A673 (cell line): ENCODE measurements around the gene ALOX12.

Source experiments
- EZH2 ChIP-seq: fragments of 200-600 bp; sonication (generic); IDR thresholded peaks from 2 replicates; pipeline ENCODE4 v1.6.1; 2017; ENCODE audit warnings: borderline replicate concordance, low read depth, mild to moderate bottlenecking, mixed read lengths, antibody characterized with exemption, low read length; ENCODE audit not compliant: poor library complexity, severe bottlenecking
- TF ChIP-seq, protein P1 (sequence below): fragments of 300-800, 200-600 bp; sonication (generic); conservative IDR thresholded peaks from 2 replicates; pipeline ENCODE4 v1.5.1; 2017; ENCODE audit warnings: low read depth, mild to moderate bottlenecking, antibody characterized with exemption, low read length, moderate library complexity, mixed read lengths

DNA sequence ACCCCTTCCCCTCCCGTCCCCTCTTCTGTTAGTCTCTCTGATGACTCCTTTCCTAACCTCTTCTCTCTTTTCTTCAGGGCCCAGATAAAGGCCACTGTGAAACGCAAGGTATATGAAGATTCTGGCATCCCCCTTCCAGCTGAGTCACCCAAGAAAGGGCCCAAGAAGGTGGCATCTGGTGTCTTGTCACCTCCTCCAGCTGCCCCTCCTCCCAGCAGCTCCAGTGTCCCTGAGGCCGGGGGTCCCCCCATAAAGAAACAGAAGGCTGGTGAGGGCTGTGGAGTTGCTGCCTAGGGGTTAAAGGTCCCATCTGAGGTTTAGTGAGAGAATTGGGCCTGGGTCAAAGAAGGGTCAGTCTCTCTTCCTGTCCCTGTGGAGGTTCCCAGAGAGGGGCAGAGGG, 20.6 kb downstream of the ALOX12 start:
- TF ChIP-seq, protein P1, sequence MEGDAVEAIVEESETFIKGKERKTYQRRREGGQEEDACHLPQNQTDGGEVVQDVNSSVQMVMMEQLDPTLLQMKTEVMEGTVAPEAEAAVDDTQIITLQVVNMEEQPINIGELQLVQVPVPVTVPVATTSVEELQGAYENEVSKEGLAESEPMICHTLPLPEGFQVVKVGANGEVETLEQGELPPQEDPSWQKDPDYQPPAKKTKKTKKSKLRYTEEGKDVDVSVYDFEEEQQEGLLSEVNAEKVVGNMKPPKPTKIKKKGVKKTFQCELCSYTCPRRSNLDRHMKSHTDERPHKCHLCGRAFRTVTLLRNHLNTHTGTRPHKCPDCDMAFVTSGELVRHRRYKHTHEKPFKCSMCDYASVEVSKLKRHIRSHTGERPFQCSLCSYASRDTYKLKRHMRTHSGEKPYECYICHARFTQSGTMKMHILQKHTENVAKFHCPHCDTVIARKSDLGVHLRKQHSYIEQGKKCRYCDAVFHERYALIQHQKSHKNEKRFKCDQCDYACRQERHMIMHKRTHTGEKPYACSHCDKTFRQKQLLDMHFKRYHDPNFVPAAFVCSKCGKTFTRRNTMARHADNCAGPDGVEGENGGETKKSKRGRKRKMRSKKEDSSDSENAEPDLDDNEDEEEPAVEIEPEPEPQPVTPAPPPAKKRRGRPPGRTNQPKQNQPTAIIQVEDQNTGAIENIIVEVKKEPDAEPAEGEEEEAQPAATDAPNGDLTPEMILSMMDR = no peak
- no peak for TF ChIP-seq EZH2
